Upper lobe of left lung (tissue), 6 donors: ENCODE results near the gene CUBN. TPM values are rescaled to one million over a fixed set of nuclear protein-coding genes. Genes with fewer than 3 reads are reported as not detected.

Source experiments
- ATAC-seq, 2 donors: fragments of 200-7000 bp; cut with Tn5 transposase; one replicate each; pipeline ENCODE4 v1.9.1; 2022; ENCODE audit warnings: mild to moderate bottlenecking in 2 of 2, moderate library complexity in 2 of 2; ENCODE audit not compliant: low FRiP score in 2 of 2
- DNase-seq, 2 donors: peaks; one replicate each; pipeline ENCODE4 v3.0.0-alpha.2; 2019 to 2020
- H3K27ac ChIP-seq, 4 donors: fragments of 200-600 bp; sonication (generic); one replicate each; pipeline ENCODE4 v1.5.1; 2016 to 2019
- H3K27me3 ChIP-seq, 4 donors: fragments of 200-600 bp; sonication (generic); one replicate each; pipeline ENCODE4 v1.5.1; 2017 to 2019
- H3K36me3 ChIP-seq, 4 donors: fragments of 200-600 bp; sonication (generic); one replicate each; pipeline ENCODE4 v1.5.1; 2016 to 2019
- H3K4me1 ChIP-seq, 4 donors: fragments of 200-600 bp; sonication (generic); one replicate each; pipeline ENCODE4 v1.5.1; 2018 to 2019
- H3K4me3 ChIP-seq, 4 donors: fragments of 200-600 bp; sonication (generic); one replicate each; pipeline ENCODE4 v1.5.1; 2017 to 2019; ENCODE audit warnings: mild to moderate bottlenecking in 2 of 4, moderate library complexity in 1 of 4
- H3K9me3 ChIP-seq, 4 donors: fragments of 200-600 bp; sonication (generic); one replicate each; pipeline ENCODE4 v1.5.1; 2018 to 2019
- EP300 ChIP-seq, 4 donors: sonication (generic); formaldehyde crosslinking; IDR thresholded peaks; one replicate each; pipeline ENCODE4 v1.5.1; 2017; ENCODE audit warnings: antibody characterized with exemption in 4 of 4, control low read depth in 2 of 4
- POLR2A ChIP-seq, 4 donors: fragments of 450-650 bp; IDR thresholded peaks; one replicate each; pipeline ENCODE4 v1.5.1; 2016 to 2017; ENCODE audit warnings: antibody characterized with exemption in 4 of 4, mild to moderate bottlenecking in 2 of 4
- POLR2AphosphoS5 ChIP-seq, 2 donors: sonication (generic); formaldehyde crosslinking; IDR thresholded peaks; one replicate each; pipeline ENCODE4 v1.5.1; 2017; ENCODE audit warnings: antibody characterized with exemption in 2 of 2
- WGBS, 2 donors: methylation state at CpG; one replicate each; pipeline ENCODE4 v1.1.5; 2017 to 2018; 5-methylcytosine and 5-hydroxymethylcytosine counted together
- total RNA-seq, 6 donors: library from RNA; depleted of rRNA in 4 of 6; stranded (reverse); fragments of >200 nt in 4 of 6; gene quantifications; one replicate each; pipeline versions ENCODE4 v1.1.0 to v1.2.1, GENCODE V29; 2016 to 2021
- TF ChIP-seq, protein P1 (sequence below), 6 experiments: fragments of 450-650 bp in 4 of 6; fragments of 200-600 bp in 2 of 6; sonication (generic) in 2 of 6; IDR thresholded peaks; one replicate each; pipeline ENCODE4 v1.5.1; 2016 to 2019; ENCODE audit warnings: antibody characterized with exemption in 6 of 6
- donor health status: DM: no; HTN: no; CAD: no; lungs with moderate emphysema.
- donor health status: DM: no; HTN: yes; CAD: no; lungs with severe emphysema.

The CUBN gene
- total RNA-seq, 6 donors from 2014 or later, result 1.0 to 9.4 (median 5.3) TPM

GRCh38 chr10:16863766-16864165 is 265.8 kb downstream of the CUBN start:
- H3K4me1 ChIP-seq, result no peaks in the 10 kb centered on the region
- H3K36me3 ChIP-seq, result no peaks in the 10 kb centered on the region
- no peak overlapping the region for H3K4me3 ChIP-seq
- ATAC-seq (no peak), DNase-seq (no peak)
- H3K27me3 ChIP-seq, result no peaks in the 10 kb centered on the region
- 76 to 80% methylated on average over 2 of the region's 2 CpGs for WGBS, 2 donors
- no peak overlapping the region for H3K27ac ChIP-seq
- TF ChIP-seq POLR2AphosphoS5 (IDR thresholded peaks at IDR 0.05) (no peak), EP300 (IDR thresholded peaks at IDR 0.05) (no peak), POLR2A (IDR thresholded peaks at IDR 0.05) (no peak)
- TF ChIP-seq, protein P1, sequence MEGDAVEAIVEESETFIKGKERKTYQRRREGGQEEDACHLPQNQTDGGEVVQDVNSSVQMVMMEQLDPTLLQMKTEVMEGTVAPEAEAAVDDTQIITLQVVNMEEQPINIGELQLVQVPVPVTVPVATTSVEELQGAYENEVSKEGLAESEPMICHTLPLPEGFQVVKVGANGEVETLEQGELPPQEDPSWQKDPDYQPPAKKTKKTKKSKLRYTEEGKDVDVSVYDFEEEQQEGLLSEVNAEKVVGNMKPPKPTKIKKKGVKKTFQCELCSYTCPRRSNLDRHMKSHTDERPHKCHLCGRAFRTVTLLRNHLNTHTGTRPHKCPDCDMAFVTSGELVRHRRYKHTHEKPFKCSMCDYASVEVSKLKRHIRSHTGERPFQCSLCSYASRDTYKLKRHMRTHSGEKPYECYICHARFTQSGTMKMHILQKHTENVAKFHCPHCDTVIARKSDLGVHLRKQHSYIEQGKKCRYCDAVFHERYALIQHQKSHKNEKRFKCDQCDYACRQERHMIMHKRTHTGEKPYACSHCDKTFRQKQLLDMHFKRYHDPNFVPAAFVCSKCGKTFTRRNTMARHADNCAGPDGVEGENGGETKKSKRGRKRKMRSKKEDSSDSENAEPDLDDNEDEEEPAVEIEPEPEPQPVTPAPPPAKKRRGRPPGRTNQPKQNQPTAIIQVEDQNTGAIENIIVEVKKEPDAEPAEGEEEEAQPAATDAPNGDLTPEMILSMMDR (IDR thresholded peaks at IDR 0.05), result no peak
- no peaks in the 10 kb centered on the region for H3K9me3 ChIP-seq

- Histone ChIP-seq H3K27me3 (no peaks in the 10 kb centered on the region), H3K36me3 (no peaks in the 10 kb centered on the region), H3K9me3 (no peaks in the 10 kb centered on the region), H3K27ac (no peak overlapping the region), H3K4me3 (no peak overlapping the region), H3K4me1 (no peaks in the 10 kb centered on the region)
- ATAC-seq (no peak), DNase-seq (no peak)
- TF ChIP-seq POLR2A (IDR thresholded peaks at IDR 0.05) (no peak), EP300 (IDR thresholded peaks at IDR 0.05) (no peak), POLR2AphosphoS5 (IDR thresholded peaks at IDR 0.05) (no peak)
- TF ChIP-seq, protein P1 (IDR thresholded peaks at IDR 0.05), result no peak
- 89 to 92% methylated on average over 4 of the region's 4 CpGs for WGBS, 2 donors
Observed at GRCh38 chr10:16857419-16857818, 272.2 kb downstream of the CUBN start.

- no peak for TF ChIP-seq EP300 (IDR thresholded peaks at IDR 0.05)
- no peak for TF ChIP-seq POLR2A (IDR thresholded peaks at IDR 0.05)
- TF ChIP-seq, protein P1 (IDR thresholded peaks at IDR 0.05), result no peak
Observed at GRCh38 chr10:16856567-16856966, 273.0 kb downstream of the CUBN start.

DNA sequence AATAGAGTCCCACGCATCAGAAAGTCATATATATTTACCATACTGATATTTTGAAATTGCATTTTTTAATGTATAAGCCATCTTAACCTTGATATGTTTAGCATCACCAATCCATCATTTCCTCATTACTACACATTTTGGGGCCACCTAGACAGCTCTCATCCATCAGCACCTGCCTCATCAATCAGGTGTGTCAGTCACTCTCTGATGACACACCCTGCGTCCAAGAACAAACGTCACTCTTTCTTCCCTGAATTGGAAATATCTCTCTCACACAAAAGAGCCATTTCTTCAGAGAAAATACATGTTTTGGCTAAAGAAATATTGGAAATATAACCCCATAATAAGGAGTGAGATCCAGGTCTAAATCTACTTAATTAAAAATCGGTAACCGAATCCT is 273.5 kb downstream of the CUBN start:
- 88 to 90% methylated on average over 5 of the region's 5 CpGs for WGBS, 2 donors
- no peak overlapping the region for H3K27ac ChIP-seq
- TF ChIP-seq, protein P1 (IDR thresholded peaks at IDR 0.05), result no peak
- TF ChIP-seq POLR2AphosphoS5 (IDR thresholded peaks at IDR 0.05) (no peak), POLR2A (IDR thresholded peaks at IDR 0.05) (no peak), EP300 (IDR thresholded peaks at IDR 0.05) (no peak)
- no peaks in the 10 kb centered on the region for H3K36me3 ChIP-seq
- no peaks in the 10 kb centered on the region for H3K27me3 ChIP-seq
- no peaks in the 10 kb centered on the region for H3K4me1 ChIP-seq
- no peak for DNase-seq
- no peak overlapping the region for H3K4me3 ChIP-seq
- ATAC-seq, result no peak
- H3K9me3 ChIP-seq, result no peaks in the 10 kb centered on the region

More at GRCh38 chr10:16856567-16856966, 273.0 kb downstream of the CUBN start:
- Histone ChIP-seq H3K9me3 (no peaks in the 10 kb centered on the region), H3K36me3 (no peaks in the 10 kb centered on the region), H3K4me3 (no peak overlapping the region), H3K27ac (no peak overlapping the region), H3K27me3 (no peaks in the 10 kb centered on the region), H3K4me1 (no peaks in the 10 kb centered on the region)
- no peak for DNase-seq
- ATAC-seq, result no peak
- WGBS, 2 donors, result 56 to 57% methylated on average over 4 of the region's 4 CpGs

DNA sequence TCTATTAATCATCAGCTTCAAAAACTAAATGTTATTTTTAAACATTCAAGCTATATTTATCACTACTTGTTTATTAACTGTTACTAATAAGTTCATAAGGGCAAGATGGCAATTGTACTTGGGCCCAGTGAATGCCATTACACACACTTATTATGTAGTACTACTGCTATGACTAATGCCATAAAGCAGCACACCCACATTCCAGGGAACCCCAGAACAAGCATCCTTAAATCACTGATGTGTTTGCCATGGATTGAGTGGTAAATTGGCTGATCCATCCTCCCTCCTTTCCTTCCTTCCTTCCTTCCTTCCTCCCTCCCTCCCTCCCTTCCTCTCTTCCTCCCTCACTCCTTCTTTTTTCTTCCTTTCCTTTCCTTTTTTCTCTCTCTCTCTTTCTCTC is 275.0 kb downstream of the CUBN start:
- ATAC-seq, result no peak
- no peak for DNase-seq
- H3K9me3 ChIP-seq, result no peaks in the 10 kb centered on the region

More for the DNA sequence above, 275.0 kb downstream of the CUBN start:
- H3K36me3 ChIP-seq, result no peaks in the 10 kb centered on the region
- no peaks in the 10 kb centered on the region for H3K27me3 ChIP-seq
- H3K27ac ChIP-seq, result no peak overlapping the region
- TF ChIP-seq, protein P1 (IDR thresholded peaks at IDR 0.05), result no peak
- TF ChIP-seq POLR2A (IDR thresholded peaks at IDR 0.05), result no peak
- no peak for TF ChIP-seq POLR2AphosphoS5 (IDR thresholded peaks at IDR 0.05)
- TF ChIP-seq EP300 (IDR thresholded peaks at IDR 0.05), result no peak
- H3K4me3 ChIP-seq, result no peak overlapping the region
- no peaks in the 10 kb centered on the region for H3K4me1 ChIP-seq
